ENCODE measurements around the gene ZFP36L2. TPM values are rescaled to one million over a fixed set of nuclear protein-coding genes. Genes with fewer than 3 reads are reported as not detected.

The ZFP36L2 gene
- total and polyA plus RNA-seq, 9 of the 15 experiments (the other 6 are each of a cell fraction or from before 2014, with no cell fraction given): 4.1 to 60.6 (median 20.3) TPM

GRCh38 chr2:43217228-43218154 lies 8.9 kb downstream of the ZFP36L2 start:
- DNase-seq (ENCODE audit: extremely low read depth in 1 of 4, low spot score in 3 of 4) (no peak), ATAC-seq (no peak), FAIRE-seq (no peak)
- no peaks in the 10 kb centered on the region for H4K20me1 ChIP-seq (replicated peaks; ENCODE audit: control insufficient read depth, insufficient read depth, low read length)
- peak overlapping the region; percentile 50 to 83; a peak in 2 of 4 replicates for H3K9ac ChIP-seq (ENCODE audit: insufficient read depth in 1 of 2, low read depth in 2 of 2, low read length in 2 of 2)
- H3K9me3 ChIP-seq (replicated peaks; ENCODE audit: control insufficient read depth, insufficient read depth, low read depth, low read length): no peaks in the 10 kb centered on the region
- no peaks in the 10 kb centered on the region for H3K9me1 ChIP-seq (ENCODE audit: control insufficient read depth, insufficient read depth, low read length)
- H3K79me2 ChIP-seq (ENCODE audit: control insufficient read depth, insufficient read depth, low read length): peaks cover 34% of the 10 kb centered on the region
- BruUV-seq (replicated peaks): no TSS peak
- in situ Hi-C loops (cut with MboI) (no loop called here), intact Hi-C loops (cut with micrococcal nuclease) (no loop called here)
- peak overlapping the region; percentile 86; the same call in 1 of the 3 replicates for H3K27ac ChIP-seq (ENCODE audit: extremely low read depth, low read depth, low read length)
- peaks cover 5% of the 10 kb centered on the region; the same call in 1 of the 3 replicates for H3K36me3 ChIP-seq (ENCODE audit: control insufficient read depth, insufficient read depth, low read length)
- ChIA-PET POLR2A (interaction anchor here (0.5 to 1.8 kb wide), 5 partner anchors 8 to 43 kb away, joined by 3 to 9 read pairs (median 4); partner anchors contain the start of gene ZFP36L2), CTCF (ENCODE audit: low intra/inter-chr PET ratio) (no interaction called here)
- 71% methylated on average over 10 of the region's 11 CpGs for WGBS (ENCODE audit: insufficient coverage, low coverage, missing lambda C conversion rate)
- H3K27me3 ChIP-seq (ENCODE audit: control insufficient read depth in 2 of 2, insufficient read depth in 2 of 2, low read length in 2 of 2): no peaks in the 10 kb centered on the region
- H3K4me3 ChIP-seq: no peak overlapping the region
- no peak overlapping the region for H3K4me2 ChIP-seq (ENCODE audit: insufficient read depth, low read length)
- peak overlapping the region; percentile 91; the same call in 1 of the 2 replicates for H2AFZ ChIP-seq (ENCODE audit: low read depth, low read length)
- peaks cover 27 to 47% of the 10 kb centered on the region in 2 experiments for H3K4me1 ChIP-seq (replicated peaks in 1 of 2; ENCODE audit: control insufficient read depth in 2 of 2, insufficient read depth in 2 of 2, low read length in 2 of 2)
- TF ChIP-seq MAZ (CRISPR knock-in tag; conservative IDR thresholded peaks at IDR 0.05 in 1 of 2, IDR thresholded peaks at IDR 0.05 in 1 of 2): no peak
- TF ChIP-seq, protein P1, sequence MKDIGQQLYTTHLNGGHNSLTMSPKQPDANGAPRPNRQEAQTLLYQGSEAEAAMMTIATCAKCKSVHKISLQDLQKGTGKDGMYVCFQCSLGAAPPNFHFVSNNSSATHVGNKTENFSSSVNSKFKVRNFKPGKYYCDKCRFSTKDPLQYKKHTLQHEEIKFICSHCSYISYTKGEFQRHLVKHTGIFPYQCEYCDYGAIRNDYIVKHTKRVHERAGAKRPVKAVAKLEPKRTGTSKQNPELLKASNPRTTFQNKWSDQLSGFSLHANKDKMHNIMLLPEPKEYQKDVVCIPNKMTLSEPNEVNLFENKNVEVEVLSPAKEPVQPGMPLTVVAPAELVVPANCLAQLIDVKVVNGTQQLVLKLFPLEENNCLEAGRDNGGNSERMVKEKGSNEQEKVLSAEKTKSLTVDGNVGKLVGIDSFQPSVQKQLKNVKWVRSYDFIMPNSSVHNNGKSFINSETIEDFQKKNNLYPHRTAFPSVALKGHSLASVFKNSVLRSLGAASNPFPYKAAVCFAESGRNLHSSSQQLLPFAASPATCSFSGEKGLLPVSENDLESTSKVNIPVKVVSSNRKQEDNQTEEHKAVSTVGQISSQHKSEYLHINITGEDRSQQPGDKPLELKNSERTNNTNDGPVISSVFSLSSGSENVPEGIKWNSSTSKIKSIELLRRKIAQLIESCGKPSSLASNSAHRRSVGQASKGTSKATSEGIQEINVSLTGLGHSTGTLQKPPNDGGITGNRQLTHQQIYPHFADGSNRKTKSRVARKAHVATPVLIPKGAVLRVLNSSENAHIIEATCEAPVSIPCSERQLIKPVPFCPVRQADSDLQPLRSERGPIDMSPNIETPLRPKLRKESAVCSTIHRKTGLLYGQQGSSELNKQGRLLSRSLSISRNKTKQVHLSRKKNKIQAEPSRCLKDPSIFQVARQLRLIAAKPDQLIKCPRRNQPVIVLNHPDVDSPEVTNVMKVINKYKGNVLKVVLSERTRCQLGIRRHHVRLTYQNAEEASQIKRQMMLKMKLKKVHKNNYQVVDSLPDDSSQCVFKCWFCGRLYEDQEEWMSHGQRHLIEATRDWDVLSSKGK (CRISPR knock-in tag; IDR thresholded peaks at IDR 0.05): no peak
- no peak for TF ChIP-seq ZNF444 (CRISPR knock-in tag; IDR thresholded peaks at IDR 0.05)
- TF ChIP-seq E2F8 (IDR thresholded peaks at IDR 0.05; ENCODE audit: low read depth, partially characterized antibody): no peak
- TF ChIP-seq GTF2A2 (tag; IDR thresholded peaks at IDR 0.05): no peak
- TF ChIP-seq, protein P2, sequence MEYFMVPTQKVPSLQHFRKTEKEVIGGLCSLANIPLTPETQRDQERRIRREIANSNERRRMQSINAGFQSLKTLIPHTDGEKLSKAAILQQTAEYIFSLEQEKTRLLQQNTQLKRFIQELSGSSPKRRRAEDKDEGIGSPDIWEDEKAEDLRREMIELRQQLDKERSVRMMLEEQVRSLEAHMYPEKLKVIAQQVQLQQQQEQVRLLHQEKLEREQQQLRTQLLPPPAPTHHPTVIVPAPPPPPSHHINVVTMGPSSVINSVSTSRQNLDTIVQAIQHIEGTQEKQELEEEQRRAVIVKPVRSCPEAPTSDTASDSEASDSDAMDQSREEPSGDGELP (CRISPR knock-in tag; IDR thresholded peaks at IDR 0.05; ENCODE audit: borderline replicate concordance): peak; percentile 21; the same call in 1 of the 2 replicates
- no peak for TF ChIP-seq MCM5 (IDR thresholded peaks at IDR 0.05; ENCODE audit: low read depth)
- TF ChIP-seq, protein P3, sequence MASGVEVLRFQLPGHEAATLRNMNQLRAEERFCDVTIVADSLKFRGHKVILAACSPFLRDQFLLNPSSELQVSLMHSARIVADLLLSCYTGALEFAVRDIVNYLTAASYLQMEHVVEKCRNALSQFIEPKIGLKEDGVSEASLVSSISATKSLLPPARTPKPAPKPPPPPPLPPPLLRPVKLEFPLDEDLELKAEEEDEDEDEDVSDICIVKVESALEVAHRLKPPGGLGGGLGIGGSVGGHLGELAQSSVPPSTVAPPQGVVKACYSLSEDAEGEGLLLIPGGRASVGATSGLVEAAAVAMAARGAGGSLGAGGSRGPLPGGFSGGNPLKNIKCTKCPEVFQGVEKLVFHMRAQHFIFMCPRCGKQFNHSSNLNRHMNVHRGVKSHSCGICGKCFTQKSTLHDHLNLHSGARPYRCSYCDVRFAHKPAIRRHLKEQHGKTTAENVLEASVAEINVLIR (CRISPR knock-in tag; IDR thresholded peaks at IDR 0.05): no peak
- TF ChIP-seq ZNF316 (IDR thresholded peaks at IDR 0.05): no peak
- no peak for TF ChIP-seq EGR1 (conservative IDR thresholded peaks at IDR 0.05)
- TF ChIP-seq MTA2 (IDR thresholded peaks at IDR 0.05; ENCODE audit: low read depth): no peak
- TF ChIP-seq ZNF146 (CRISPR knock-in tag; IDR thresholded peaks at IDR 0.05; ENCODE audit: unreplicated experiment): peak; percentile 64
- TF ChIP-seq ZKSCAN1 (IDR thresholded peaks at IDR 0.05; ENCODE audit: low read depth, low read length): no peak

All from K562 (cell line).